ENCODE results near the gene LAMC1.

Gene LAMC1

DNA sequence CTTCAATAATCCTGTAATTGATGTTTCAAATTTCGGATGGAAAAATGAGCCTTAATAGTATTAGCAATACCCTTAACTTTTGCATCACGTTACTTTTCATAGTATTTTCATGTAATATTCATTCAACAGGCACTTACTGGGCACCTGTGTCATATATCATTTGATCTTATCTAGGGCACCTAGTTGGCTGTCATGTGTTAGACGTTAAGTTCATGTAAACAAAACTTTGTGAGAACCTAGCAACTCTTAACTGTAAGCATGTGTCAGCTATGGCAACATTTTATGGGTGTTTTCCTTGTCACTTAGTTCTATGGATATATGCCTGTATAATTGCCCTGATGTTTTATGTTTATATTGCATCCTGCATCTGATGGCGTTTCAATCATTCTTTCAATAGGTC, 163.6 kb downstream of the LAMC1 start:
- Histone ChIP-seq H3K9me3 (ENCODE audit: insufficient read depth, low read length) (no peaks in the 10 kb centered on the region), H4K20me1 (ENCODE audit: low read depth, low read length) (no peaks in the 10 kb centered on the region), H3K9me2 (replicated peaks; ENCODE audit: insufficient read depth, low read length) (no peaks in the 10 kb centered on the region), H3K36me3 (ENCODE audit: low read length) (no peaks in the 10 kb centered on the region), H3K79me2 (ENCODE audit: insufficient read depth, low read length) (no peaks in the 10 kb centered on the region), H3F3A (ENCODE audit: insufficient read depth) (no peaks in the 10 kb centered on the region), H3K4me3 (ENCODE audit: insufficient read depth, low read length, poor library complexity, severe bottlenecking) (no peak overlapping the region), H2AFZ (ENCODE audit: low read depth, low read length, severe bottlenecking) (no peak overlapping the region), H3K27ac (ENCODE audit: low read depth, low read length) (no peak overlapping the region), H3K27me3 (ENCODE audit: low read length) (no peaks in the 10 kb centered on the region), H3K4me2 (ENCODE audit: low read depth, low read length, poor library complexity, severe bottlenecking) (no peak overlapping the region), H3K9ac (ENCODE audit: low read length) (no peak overlapping the region)
- no peak for TF ChIP-seq EZH2phosphoT487 (conservative IDR thresholded peaks at IDR 0.05; ENCODE audit: low read length)
- TF ChIP-seq, protein P1, sequence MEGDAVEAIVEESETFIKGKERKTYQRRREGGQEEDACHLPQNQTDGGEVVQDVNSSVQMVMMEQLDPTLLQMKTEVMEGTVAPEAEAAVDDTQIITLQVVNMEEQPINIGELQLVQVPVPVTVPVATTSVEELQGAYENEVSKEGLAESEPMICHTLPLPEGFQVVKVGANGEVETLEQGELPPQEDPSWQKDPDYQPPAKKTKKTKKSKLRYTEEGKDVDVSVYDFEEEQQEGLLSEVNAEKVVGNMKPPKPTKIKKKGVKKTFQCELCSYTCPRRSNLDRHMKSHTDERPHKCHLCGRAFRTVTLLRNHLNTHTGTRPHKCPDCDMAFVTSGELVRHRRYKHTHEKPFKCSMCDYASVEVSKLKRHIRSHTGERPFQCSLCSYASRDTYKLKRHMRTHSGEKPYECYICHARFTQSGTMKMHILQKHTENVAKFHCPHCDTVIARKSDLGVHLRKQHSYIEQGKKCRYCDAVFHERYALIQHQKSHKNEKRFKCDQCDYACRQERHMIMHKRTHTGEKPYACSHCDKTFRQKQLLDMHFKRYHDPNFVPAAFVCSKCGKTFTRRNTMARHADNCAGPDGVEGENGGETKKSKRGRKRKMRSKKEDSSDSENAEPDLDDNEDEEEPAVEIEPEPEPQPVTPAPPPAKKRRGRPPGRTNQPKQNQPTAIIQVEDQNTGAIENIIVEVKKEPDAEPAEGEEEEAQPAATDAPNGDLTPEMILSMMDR (IDR thresholded peaks at IDR 0.05; ENCODE audit: insufficient read depth, low read length, poor library complexity, severe bottlenecking), result no peak

DNA sequence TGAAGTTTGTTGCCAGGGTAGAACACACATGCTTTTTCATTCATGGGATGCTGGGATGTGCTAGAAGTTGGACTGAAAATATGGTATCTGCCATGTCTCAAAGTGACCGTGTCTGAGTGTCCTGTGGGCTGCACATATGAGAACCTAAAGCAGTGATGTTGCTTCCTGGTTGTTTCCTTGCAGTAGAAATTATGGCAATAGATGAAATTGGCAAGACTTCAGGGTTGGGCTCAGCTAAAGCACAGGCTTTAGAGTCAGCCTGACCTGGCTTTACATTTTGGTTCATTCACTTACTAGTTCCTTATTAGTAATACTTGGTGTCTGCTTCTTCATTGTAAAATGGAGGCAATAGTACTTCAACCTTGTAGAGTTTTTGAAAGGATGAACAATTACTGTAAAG, 165.0 kb downstream of the LAMC1 start:
- no peaks in the 10 kb centered on the region for H3F3A ChIP-seq (ENCODE audit: insufficient read depth)
- no peaks in the 10 kb centered on the region for H3K79me2 ChIP-seq (ENCODE audit: insufficient read depth, low read length)
- no peak overlapping the region for H3K4me2 ChIP-seq (ENCODE audit: low read depth, low read length, poor library complexity, severe bottlenecking)
- no peaks in the 10 kb centered on the region for H3K36me3 ChIP-seq (ENCODE audit: low read length)
- H3K27me3 ChIP-seq (ENCODE audit: low read length), result no peaks in the 10 kb centered on the region
- no peak overlapping the region for H2AFZ ChIP-seq (ENCODE audit: low read depth, low read length, severe bottlenecking)
- no peaks in the 10 kb centered on the region for H4K20me1 ChIP-seq (ENCODE audit: low read depth, low read length)
- no peaks in the 10 kb centered on the region for H3K9me2 ChIP-seq (replicated peaks; ENCODE audit: insufficient read depth, low read length)
- H3K4me3 ChIP-seq (ENCODE audit: insufficient read depth, low read length, poor library complexity, severe bottlenecking), result no peak overlapping the region
- H3K27ac ChIP-seq (ENCODE audit: low read depth, low read length), result no peak overlapping the region
- TF ChIP-seq, protein P1 (IDR thresholded peaks at IDR 0.05; ENCODE audit: insufficient read depth, low read length, poor library complexity, severe bottlenecking), result no peak
- no peak for TF ChIP-seq EZH2phosphoT487 (conservative IDR thresholded peaks at IDR 0.05; ENCODE audit: low read length)
- no peak overlapping the region for H3K9ac ChIP-seq (ENCODE audit: low read length)
- no peaks in the 10 kb centered on the region for H3K9me3 ChIP-seq (ENCODE audit: insufficient read depth, low read length)

DNA sequence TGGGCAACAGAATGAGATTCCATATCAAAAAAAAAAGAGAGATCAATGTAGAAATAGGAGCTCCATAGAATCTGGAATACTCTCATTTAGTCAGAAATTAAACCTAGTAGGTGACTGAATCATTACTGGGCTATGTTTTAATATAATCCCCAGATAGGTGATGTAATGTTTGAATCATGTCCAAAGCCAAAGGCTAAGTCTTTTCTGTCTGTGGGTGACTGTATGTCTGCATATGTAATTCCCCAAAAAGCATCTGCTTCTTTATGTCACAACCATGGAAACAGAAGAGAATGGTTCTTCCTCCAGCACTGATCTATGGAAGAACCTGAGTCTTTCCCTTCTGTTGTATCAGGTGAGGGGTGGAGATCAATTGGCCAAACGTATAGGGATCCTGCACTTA, 168.6 kb downstream of the LAMC1 start:
- no peaks in the 10 kb centered on the region for H3K9me3 ChIP-seq (ENCODE audit: insufficient read depth, low read length)
- no peak overlapping the region for H3K27ac ChIP-seq (ENCODE audit: low read depth, low read length)
- no peaks in the 10 kb centered on the region for H3K79me2 ChIP-seq (ENCODE audit: insufficient read depth, low read length)
- no peaks in the 10 kb centered on the region for H3F3A ChIP-seq (ENCODE audit: insufficient read depth)
- no peaks in the 10 kb centered on the region for H3K27me3 ChIP-seq (ENCODE audit: low read length)
- no peak for TF ChIP-seq EZH2phosphoT487 (conservative IDR thresholded peaks at IDR 0.05; ENCODE audit: low read length)
- TF ChIP-seq, protein P1 (IDR thresholded peaks at IDR 0.05; ENCODE audit: insufficient read depth, low read length, poor library complexity, severe bottlenecking), result no peak
- no peak overlapping the region for H3K4me2 ChIP-seq (ENCODE audit: low read depth, low read length, poor library complexity, severe bottlenecking)
- no peaks in the 10 kb centered on the region for H4K20me1 ChIP-seq (ENCODE audit: low read depth, low read length)
- H3K9me2 ChIP-seq (replicated peaks; ENCODE audit: insufficient read depth, low read length), result no peaks in the 10 kb centered on the region
- H3K4me3 ChIP-seq (ENCODE audit: insufficient read depth, low read length, poor library complexity, severe bottlenecking), result no peak overlapping the region
- H2AFZ ChIP-seq (ENCODE audit: low read depth, low read length, severe bottlenecking), result no peak overlapping the region
- H3K36me3 ChIP-seq (ENCODE audit: low read length), result no peaks in the 10 kb centered on the region
- H3K9ac ChIP-seq (ENCODE audit: low read length), result no peak overlapping the region
